Measurements from ENCODE around the gene PHLDB2.
A peak's percentile ranks its signal among the peaks of the same experiment; 100 is the strongest.
"Not testable (repeated sequence)": the region's sequence is repeated elsewhere in the genome, so short reads cannot be mapped to it uniquely, and the experiment has no call there.

Gene PHLDB2

DNA sequence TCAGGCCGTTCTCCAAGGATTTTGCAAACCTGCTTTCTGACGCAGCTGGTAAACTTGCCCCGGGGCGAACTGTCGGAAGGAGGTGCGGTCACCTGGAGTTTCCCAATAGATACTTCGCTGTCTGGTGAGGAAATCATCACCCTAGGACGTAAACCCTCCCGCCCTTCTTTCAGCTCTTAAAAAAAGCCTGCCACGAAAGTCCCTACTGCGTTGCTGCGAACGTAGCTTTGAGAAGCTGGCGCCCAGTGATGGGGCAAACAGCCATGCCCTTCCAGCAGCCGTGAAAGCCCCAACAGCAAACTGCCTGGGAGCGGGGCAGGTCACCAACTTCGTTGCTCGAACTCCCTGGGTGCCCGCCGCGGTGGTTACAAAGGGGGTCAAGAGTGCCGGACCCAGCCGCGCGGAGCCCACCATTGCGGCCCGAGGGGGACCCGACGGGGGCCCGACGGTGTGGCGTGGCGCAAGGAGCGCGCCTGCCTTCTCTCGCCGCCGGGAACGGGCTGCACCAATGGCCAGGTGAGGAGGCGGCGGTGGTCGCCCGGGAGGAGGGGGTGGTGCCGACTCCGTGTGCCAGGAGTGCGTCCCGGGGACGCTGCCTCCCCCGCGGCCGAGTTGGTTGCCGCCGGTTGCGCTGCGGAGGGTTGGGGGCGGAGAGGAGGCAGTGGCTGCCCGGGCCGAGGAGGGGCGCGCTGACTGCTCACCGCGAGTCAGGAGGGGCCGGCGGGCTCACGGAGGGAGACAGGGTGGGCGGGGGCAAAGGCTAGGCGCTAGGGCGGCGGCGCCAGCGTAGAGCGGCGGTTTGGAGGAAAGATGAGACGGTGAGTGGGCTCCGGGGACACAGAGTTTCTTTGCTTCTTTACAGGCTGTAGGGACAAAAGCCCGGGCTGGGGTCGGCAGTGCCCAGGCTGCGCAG is at the start of gene PHLDB2:
PHLDB2 (plus strand) TSS at position 205 of the 913 bp plus-strand sequence. CDS start 24,813 bp downstream, outside the sequence.
- no peak for DNase-seq

DNA sequence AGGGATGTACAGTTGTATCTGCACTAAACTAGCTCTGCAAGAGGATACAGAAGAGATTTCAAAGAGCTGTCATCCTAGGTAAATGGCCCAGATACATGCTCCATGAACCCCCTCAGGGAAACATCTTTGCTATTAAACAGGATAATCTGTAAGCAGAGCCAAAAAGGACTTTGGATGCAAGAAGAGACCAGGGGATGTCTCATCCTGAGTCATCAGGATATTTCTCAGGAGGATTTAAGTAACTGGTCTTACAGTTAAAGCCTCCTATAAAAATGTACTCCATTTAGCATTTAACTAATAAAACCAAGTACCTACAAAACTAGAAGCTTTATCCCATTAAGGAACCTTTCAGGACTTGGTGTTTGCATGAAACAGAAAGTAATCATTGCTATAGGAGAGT is 48.2 kb upstream of the PHLDB2 start:
- DNase-seq, result no peak

DNA sequence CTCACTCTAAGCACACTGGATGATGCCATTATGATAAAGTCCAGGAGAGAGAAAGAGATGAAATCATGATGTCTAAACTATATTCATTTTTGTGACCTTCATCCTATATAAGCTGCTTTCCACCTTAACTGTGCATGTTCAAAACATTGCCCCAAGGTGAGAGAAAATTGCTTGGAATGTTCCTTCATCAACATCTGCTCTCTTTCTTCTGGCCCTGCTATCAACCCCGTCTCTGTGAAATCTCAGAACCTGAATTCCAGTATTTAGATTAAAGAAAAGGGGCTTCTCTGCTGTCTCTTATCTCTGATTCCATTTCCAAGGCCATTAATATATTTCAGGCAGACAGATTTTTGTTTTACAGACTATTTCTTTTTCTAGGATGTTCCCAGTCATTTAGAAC is 47.3 kb upstream of the PHLDB2 start:
- no peak for DNase-seq

DNA sequence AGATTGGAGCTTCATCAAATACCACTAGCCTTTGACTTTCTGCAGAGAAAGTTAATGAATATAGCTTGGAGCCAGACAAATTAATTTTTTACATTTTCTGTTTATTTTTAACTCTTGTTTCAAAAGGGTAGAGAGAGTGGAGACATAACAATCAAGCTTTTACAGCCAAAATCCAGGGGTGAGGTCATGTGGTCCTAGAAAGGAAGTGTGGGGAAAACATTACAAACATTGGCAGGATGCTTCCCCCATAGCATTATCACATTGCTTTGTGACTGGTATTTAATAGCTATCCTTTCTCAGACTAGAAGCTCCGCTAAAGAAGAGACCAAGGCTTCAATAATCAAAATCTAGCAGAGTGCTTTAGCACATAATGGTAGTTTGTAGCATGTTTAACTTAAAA is 46.4 kb upstream of the PHLDB2 start:
- DNase-seq, result no peak

DNA sequence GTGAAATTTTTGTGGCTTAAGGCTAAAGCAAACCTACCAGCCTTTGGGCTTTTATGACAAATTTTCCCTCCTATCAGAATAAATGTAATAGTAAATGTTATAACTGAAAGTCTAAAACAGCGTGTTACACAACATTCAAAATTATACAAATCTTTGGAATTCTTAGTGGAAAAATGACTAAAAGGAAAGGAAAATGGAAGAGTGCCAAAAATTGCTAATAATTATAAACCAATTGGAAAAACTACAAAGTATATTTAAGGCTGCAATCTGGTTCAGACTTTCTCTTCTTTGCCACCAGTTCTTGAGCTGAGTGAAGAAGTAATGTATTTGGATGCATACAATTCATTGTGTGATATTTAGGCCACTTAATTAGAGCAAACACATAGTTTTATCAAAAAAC is 45.6 kb upstream of the PHLDB2 start:
- DNase-seq, result no peak

DNA sequence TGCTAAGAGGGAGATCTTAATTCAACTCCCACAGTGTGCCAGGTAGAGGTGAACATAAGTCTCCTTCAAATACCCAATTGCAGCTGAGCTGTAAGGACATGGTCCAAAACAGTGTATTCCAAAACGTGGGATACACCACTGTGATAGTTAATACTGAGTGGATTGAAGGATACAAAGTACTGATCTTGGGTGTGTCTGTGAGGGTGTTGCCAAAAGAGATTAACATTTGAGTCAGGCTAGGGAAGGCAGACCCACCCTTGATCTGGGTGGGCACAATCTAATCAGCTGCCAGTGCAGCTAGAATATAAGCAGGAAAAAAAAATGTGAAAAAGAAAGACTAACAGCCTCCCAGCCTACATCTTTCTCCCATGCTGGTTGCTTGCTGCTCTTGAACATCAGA is 45.1 kb upstream of the PHLDB2 start:
- peak; percentile 19 for DNase-seq

DNA sequence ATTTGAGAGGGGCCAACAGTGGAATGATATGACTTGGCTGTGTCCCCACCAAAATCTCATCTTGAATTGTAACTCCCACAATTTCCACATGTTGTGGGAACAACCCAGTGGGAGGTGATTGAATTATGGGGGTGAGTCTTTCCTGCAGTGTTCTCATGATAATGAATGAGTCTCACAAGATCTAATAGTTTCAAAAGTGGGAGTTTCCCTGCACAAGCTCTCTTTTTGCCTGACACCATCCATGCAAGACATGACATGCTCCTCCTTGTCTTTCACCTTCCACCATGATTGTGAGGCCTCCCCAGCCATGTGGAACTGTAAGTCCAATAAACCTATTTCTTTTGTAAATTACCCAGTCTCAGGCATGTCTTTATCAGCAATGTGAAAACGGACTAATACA is 42.3 kb upstream of the PHLDB2 start:
- DNase-seq, result not testable (repeated sequence)

DNA sequence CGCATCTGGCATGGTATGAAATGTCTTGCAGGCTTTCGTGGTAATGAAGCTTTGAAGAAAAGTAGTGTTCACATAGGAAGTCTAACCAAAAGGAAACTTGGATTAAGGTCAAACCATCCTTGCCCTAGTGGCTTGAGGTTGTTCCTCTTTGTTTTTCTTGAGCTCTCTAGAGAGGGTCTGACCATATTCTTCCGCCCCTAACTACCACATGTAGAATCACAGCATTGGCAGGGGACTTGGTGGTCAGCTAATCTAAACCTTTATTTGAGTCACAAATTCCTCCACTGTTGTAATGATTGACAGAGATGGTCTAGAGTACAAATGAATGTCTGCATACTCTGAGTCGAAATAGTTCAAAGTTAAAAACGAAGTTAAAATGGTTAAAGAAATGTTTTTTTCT is 39.1 kb upstream of the PHLDB2 start:
- DNase-seq, result no peak

DNA sequence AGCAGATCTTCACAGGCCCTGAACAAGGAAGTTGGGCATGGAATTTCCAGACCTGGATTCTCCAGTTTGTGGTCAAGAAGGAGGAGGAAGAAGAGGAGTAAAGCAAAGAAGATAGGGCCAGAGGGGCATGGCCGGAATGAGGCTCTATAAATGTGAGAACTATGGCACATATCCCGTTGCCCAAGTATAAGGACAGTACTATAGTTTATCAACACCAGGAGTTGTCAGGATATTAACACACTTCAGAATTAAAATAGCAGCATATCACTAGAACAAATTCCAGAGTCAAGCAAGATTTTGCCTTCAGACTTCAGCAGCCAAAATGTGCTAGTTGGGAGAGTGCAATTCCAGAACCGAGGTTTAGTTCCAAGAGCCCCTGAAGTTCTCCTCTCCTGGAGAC is 38.4 kb upstream of the PHLDB2 start:
- no peak for DNase-seq

DNA sequence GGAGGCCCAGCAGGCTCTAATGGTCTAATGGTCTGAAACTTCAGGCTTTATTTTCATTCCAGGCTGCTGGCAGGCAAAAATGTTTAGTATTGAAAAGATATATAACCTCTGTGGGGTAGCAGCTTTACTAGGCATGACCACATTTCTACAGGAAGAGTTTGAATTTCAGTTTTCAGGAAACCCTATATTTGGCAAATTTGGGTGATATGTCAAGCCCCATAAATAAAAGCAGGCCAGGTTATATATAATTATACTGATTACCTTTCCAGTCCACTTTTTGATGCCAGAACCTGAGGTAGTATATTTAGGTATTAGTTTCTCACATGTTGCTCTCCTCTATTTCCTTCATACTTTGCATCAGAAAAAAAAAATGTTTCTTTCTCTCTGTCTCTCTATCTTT is 37.2 kb upstream of the PHLDB2 start:
- no peak for DNase-seq

DNA sequence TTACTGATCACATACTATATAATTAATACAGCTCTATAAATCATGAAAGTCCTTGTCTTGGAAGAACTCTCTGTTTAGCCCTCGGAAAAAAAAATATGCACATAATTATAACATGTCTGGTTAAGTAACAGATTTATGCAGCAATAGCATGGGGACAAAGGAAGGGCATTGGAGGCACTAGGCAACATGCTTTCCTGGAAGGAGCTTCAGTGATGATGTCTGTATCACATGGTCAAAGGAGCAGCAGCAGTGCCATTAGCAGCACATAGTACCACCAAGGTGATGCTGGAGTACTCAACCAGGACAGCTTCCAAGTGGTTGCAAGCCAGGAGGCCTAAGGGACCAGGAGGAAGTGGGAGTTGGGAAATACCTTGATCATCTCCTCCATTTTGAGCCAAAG is 36.3 kb upstream of the PHLDB2 start:
- DNase-seq, result no peak

DNA sequence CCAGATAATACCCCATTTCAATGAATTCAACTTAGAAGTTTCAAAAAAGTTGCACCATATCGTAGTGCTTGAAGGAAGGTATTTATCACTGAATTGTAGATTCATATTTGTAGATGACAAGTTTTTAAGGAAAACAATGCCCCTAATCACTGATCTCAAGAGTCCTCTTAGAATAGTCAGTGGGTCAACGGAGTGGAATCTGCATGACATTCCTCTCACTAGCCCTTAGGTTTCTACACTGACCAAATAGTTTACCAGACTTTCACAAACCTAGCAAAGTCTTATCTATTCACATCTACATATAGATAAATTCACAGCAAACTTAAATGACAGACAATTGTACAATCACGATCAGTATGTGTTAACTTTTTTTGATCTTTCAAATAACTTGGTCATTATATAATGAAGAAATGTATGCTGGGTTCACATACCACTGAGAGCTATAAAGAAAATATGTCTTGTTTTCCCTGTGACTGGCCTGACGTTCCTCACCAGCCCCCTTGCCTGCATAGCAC is 35.7 kb upstream of the PHLDB2 start:
- no peak for DNase-seq

DNA sequence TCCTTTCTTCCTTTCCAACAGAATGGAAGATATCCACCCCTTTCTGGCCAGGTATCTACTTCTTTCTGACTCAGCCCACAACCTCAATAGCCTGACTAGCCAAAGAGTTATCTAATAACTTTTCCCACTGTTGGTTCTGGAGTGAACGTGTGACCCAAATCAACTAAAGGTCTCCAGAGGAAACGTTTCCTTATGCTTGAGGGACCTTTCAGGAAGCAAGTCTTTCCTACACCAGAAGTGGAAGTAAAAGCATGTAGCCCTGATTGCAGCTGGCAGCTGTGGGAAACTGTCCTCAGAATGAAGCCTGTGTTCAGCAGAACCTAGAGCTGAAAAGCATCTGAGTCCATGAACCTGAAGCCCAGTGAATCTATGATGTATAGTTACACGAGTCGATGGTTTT is 34.7 kb upstream of the PHLDB2 start:
- no peak for DNase-seq

DNA sequence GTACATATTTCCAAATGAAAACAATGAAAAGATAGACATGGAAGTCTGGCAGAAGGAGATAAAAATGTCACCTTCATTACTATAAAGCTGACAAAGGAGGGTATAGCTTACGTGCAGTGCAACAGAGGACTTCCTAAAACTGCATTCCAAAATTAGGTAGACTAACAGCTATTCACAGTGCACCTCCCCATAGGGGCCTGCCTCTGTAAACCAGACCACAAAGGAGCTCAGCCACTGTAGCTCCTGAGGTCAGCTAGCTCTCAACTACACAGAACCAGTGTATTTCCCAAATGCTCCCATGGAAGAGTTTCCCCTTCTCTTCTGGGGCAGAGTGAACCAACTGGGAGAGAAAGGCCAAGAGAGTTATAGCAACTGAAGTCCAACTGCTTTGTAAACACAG is 31.2 kb upstream of the PHLDB2 start:
- no peak for DNase-seq

DNA sequence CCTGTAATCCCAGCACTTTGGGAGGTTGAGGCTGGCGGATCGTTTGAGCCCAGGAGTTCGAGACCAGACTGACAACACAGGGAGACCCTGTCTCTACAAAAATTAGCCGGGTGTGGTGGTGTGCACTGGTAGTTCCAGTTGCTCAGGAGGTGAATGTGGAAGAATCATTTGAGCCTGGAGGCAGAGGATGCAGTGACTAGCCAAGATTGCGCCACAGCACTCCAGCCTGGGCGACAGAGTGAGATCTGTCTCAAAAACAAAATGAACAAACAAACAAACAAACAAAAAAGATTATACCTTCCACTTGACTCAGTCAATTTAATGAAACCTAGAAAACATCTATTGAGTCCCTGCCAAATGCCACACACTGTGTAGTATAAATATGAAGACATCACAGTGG is 30.5 kb upstream of the PHLDB2 start:
- no peak for DNase-seq

DNA sequence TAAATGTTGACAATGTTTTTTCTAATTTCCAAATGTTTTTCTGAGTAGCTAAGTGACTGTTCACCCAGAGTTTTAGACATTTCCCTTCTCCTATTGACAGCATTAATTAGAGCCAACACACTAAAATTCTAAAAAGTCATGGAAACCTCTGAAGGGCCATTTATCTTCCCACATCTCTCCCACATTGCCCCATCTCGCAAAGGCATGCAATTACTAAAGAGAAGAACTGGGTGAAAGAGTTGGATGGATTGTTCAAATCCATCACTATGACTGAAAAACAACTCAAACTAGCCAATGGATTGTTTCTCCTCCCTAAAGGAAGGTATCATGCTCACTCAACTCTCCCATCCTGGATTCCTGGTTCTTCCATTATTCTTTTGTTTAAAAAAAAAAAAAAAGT is 30.0 kb upstream of the PHLDB2 start:
- no peak for DNase-seq

DNA sequence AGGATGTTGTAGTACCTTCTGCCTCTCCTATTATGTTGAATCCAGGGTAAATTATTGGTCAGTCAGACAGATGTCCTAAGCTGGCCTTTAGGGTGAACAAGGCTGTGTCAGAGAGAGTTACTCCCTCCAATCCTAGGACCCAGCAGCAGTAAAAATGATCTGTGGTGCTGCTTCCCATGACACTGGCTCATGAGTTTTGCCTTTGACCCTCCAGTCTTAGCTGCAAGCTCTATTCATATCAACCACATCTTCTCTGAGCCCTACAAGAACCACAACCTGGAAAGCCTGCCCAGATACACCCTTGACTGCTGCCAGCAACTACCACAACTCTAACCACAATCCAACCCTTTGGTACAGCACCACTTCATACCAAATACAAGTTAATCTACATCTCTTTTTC is 27.2 kb upstream of the PHLDB2 start:
- peak; percentile 46 for DNase-seq

DNA sequence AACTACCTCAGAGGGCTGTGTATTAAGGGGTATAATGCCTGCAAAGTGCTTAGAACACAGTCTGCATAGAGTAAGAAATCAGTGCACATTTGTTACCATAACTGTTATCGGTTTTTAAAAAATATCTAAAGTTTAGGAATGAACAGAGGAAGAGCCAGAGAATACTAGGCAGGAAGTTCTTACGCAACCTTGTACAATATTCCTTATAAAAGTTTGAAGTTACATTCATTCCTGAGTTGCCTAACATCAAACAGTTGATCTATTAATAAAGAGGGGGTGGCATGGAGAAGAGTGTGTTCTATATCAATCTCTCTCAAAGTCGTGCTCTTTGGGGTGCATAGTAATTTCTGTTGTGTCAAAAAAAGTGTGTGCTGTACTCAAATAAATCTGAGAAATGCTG is 22.0 kb upstream of the PHLDB2 start:
- DNase-seq, result no peak

DNA sequence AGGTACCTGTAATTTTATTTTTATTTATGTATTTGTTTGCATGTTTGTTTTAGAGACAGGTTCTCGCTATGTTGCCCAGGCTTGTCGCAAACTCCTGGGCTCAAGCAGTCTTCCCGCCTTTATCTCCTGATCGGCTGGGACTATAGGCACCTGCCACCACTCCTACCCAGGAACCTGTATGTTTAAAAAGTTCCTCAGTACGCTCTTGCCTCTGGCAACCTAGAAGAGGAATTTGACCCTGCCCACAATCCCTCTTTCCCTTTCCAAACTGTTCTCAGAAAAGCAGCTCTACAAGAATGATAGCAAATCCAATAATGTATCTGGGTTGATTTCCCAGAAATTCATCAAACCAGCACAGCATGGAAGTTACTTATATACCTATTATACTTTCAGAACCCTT is 20.9 kb upstream of the PHLDB2 start:
- no peak for DNase-seq

DNA sequence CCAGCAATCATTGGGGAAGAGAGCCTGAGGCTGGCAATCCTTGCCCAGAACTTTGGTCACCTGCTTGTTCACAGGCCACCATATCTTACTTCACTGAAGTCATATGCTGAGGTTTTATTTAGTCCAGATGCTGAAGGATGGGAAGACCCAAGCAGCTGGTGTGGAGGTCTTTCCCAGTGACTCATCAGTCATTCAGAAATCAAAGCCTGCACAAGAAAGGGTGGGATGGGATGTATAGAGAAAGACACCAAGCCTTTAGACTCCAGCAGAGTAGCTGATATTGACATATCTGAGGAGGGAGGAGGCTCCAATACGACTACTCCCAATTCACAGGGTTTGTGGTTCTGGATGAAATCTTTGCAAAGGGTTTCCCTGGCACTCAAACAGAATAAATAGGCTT is 13.0 kb upstream of the PHLDB2 start:
- no peak for DNase-seq

DNA sequence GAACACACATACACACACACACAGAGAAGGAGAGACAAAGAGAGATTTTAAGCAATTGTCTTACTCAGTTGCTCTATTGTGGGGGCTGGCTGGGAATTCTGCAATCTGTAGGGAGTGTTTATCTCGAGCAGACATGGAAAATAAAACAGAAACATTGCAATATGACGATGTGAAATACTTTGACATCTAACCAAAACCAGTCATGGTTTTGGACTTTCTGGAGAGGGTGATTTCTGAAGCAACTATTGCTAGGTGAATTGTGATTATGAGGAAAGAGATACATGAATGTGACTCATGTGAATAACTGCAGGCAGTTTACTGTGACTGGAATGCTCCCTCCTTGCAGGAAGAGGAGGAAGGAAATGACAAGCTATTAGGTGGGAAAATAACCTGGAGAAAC is 12.3 kb upstream of the PHLDB2 start:
- no peak for DNase-seq

DNA sequence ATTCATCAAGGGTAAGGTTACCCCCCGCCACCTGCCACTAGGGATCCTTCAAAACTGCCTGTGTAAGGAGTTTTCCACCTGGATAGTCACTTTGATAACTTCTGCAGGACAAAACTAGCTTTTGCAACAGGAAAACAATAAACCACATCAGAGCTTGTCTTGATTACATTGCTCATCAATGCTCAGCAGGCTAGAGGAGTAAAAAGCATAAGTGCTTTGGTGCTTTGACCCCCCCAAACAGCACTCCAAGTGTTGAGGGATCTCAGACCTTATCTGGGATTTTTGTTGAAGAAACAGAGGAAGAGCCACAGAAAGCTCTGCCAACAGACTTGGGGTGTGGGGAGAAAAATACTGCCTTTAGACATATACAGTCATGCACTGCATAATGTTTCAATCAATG is 10.8 kb upstream of the PHLDB2 start:
- DNase-seq, result no peak

DNA sequence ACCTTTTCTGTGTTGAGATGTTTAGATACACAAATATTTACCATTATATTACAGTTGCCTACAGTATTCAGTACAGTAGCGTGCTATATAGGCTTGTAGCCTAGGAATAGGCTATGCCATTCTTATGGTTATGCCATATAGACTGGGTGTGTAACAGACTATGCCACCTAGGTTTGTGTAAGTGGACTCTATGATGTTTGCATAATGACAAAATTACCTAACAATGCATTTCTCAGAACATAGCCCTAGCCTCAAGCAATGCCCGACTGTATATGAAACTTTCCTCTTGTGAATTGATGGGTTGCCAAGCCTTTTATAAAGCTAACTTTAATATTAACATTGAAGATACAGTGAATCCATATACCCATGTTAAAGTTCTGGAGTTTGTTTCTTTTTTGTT is 10.3 kb upstream of the PHLDB2 start:
- DNase-seq, result no peak

DNA sequence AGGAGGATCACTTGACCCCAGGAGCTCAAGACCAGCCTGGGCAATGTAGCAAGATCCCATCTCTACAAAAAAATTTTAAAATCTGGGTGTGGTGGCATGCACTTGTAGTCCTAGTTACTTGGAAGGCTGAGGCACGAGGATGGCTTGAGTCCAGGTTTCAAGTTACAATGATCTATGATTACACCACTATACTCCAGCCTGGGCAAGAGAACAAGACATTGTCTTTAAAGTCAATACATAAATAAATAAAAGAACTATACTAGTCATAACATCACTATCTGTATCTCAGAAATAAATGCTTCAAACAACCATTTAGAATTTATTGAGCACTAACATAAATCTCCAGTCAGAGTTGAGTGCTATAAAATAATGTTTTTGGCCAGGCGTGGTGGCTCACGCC is 8.5 kb upstream of the PHLDB2 start:
- DNase-seq, result no peak

DNA sequence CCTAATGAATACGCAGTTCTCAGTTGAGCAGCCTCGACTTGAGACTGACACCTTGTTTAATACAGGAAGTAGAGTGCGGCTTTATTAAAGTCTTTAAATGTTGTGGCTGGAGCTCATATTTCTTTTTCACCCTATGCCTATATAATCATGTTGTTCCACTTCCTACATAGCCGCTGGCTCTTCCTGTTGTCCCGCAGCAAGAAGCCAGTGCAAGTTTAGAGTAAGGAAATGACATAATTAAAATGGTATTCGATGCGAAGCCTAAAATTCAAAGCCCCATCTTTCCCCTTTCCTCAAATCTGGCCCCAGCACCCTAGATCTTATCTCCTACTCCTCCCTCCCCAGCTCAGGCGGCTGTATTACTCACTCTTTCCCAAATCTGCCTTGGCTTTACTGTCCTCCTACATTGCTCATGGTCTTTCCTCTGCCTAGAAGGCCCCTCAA is 7.5 kb upstream of the PHLDB2 start:
- no peak for DNase-seq

Measured in hematopoietic multipotent progenitor cell treated with erythropoietin and hydrocortisone succinate and interleukin-3 and kit ligand, for 8 days (in vitro differentiated cells).